Mucosa of descending colon (tissue), 3 donors: Measurements from ENCODE around the gene KNCN. TPM values are rescaled to one million over a fixed set of nuclear protein-coding genes. Genes with fewer than 3 reads are reported as not detected.

ENCODE experiments used
- ATAC-seq: fragments of 200-7000 bp; cut with Tn5 transposase; one replicate; pipeline ENCODE4 v1.9.1; 2020; ENCODE audit warnings: mild to moderate bottlenecking, moderate library complexity
- DNase-seq, 3 donors: peaks; one replicate each; pipeline ENCODE4 v3.0.0-alpha.2; 2020
- H3K36me3 ChIP-seq: fragments of 200-600 bp; one replicate; pipeline ENCODE4 v1.8.0; 2021; ENCODE audit warnings: low read depth, mild to moderate bottlenecking
- H3K4me1 ChIP-seq: fragments of 200-600 bp; one replicate; pipeline ENCODE4 v1.8.0; 2021; ENCODE audit warnings: low read depth, mild to moderate bottlenecking
- H3K4me3 ChIP-seq: fragments of 200-600 bp; one replicate; pipeline ENCODE4 v1.8.0; 2021; ENCODE audit warnings: mild to moderate bottlenecking
- H3K9me3 ChIP-seq: fragments of 200-600 bp; one replicate; pipeline ENCODE4 v1.8.0; 2021; ENCODE audit warnings: mild to moderate bottlenecking
- intact Hi-C, 2 donors: fragments of 100-400 bp; cut with DNase I in 1 of 2; cut with micrococcal nuclease in 1 of 2; formaldehyde crosslinking; loops; one replicate each; pipeline versions ENCODE4 v1.11.0 to v1.11.1; 2022; cut with DNase I, micrococcal nuclease
- total RNA-seq, 3 donors: library from RNA; stranded (reverse); fragmentation: NEBNext Ultra II Directional in 2 of 3; extraction: Animal tissue kit (Norgen Biotek cat#: 25700) in 2 of 3; gene quantifications; one replicate each; pipeline versions ENCODE4 v1.2.1 to v1.2.4, GENCODE V29; 2021 to 2023
- TF ChIP-seq, protein P1 (sequence below): fragments of 200-600 bp; IDR thresholded peaks from one replicate; pipeline ENCODE4 v1.8.0; 2022; ENCODE audit warnings: antibody characterized with exemption, mild to moderate bottlenecking
- donor health status: DM: no; HTN: no; CAD: no; lungs with moderate emphysema.
- donor health status: DM: no; HTN: no; CAD: no.
- donor health status: DM: no; HTN: yes; CAD: no.

Gene KNCN
- total RNA-seq, 3 donors from 2014 or later, result not detected

DNA sequence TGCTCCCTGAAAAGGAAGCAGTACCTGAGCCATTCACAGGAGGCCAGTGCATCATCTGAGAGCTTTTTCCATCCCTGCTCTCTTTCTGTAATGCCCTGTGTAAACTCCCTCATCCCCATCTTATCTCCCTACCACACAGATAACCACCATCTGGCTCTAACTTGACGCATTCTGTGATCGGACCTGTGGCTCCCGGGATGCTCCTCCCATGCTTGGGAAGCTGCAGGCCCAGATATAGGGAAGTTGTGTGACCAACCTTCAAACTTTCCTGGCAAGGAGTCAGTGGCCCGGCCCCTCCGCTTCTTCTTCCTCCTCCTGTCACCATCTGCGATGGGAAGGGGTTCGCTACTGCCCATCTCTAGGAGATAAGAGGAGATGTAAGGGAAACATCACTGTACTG, 31.5 kb upstream of the KNCN start:
- DNase-seq (peak in 1 of 3 donors; percentile 59), ATAC-seq (no peak)
- Histone ChIP-seq H3K36me3 (peaks cover 9% of the 10 kb centered on the region), H3K4me3 (no peak overlapping the region), H3K4me1 (no peaks in the 10 kb centered on the region), H3K9me3 (no peaks in the 10 kb centered on the region)
- intact Hi-C loops, result no loop called here
- TF ChIP-seq, protein P1, sequence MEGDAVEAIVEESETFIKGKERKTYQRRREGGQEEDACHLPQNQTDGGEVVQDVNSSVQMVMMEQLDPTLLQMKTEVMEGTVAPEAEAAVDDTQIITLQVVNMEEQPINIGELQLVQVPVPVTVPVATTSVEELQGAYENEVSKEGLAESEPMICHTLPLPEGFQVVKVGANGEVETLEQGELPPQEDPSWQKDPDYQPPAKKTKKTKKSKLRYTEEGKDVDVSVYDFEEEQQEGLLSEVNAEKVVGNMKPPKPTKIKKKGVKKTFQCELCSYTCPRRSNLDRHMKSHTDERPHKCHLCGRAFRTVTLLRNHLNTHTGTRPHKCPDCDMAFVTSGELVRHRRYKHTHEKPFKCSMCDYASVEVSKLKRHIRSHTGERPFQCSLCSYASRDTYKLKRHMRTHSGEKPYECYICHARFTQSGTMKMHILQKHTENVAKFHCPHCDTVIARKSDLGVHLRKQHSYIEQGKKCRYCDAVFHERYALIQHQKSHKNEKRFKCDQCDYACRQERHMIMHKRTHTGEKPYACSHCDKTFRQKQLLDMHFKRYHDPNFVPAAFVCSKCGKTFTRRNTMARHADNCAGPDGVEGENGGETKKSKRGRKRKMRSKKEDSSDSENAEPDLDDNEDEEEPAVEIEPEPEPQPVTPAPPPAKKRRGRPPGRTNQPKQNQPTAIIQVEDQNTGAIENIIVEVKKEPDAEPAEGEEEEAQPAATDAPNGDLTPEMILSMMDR, result no peak

DNA sequence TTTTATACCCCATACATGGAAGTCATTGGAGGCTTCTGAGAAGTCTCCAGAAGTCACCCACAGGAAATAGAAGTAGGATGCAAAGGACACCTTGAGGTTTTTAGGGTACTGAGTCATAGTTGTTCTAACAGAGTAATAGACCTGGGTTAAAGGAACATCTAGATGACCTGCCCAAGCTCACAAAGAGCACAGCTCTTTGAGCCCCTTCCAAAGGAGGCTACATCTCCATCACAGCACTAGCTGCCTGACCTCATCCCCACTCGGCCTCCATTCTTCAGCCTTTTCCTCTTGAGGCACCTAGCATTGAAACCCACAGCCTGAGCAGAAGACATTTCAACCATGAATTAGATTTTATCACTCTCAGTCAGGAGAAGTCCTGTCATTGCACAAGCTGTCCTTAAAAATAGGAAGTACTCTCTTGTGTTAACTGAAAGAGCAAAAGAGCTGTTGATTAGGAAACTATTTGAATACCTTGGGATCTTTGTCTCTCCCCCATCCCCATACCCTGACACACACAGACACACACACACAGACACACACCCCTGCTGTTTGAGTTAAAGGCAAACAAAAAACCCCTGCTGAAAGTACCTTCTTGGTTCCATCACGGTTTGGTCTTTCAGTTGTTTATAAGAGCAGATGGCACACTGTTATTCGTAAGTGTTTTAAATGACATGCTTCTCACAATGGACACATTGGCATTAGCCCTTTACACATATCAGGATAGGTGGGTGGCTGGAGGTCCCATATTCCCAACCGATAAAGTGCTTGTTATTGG, 30.4 kb upstream of the KNCN start:
- intact Hi-C loops, result no loop called here
- DNase-seq (no peak), ATAC-seq (peak; percentile 49)
- no peaks in the 10 kb centered on the region for H3K4me1 ChIP-seq
- H3K4me3 ChIP-seq, result no peak overlapping the region
- TF ChIP-seq, protein P1, result no peak
- peaks cover 9% of the 10 kb centered on the region for H3K36me3 ChIP-seq
- H3K9me3 ChIP-seq, result no peaks in the 10 kb centered on the region

DNA sequence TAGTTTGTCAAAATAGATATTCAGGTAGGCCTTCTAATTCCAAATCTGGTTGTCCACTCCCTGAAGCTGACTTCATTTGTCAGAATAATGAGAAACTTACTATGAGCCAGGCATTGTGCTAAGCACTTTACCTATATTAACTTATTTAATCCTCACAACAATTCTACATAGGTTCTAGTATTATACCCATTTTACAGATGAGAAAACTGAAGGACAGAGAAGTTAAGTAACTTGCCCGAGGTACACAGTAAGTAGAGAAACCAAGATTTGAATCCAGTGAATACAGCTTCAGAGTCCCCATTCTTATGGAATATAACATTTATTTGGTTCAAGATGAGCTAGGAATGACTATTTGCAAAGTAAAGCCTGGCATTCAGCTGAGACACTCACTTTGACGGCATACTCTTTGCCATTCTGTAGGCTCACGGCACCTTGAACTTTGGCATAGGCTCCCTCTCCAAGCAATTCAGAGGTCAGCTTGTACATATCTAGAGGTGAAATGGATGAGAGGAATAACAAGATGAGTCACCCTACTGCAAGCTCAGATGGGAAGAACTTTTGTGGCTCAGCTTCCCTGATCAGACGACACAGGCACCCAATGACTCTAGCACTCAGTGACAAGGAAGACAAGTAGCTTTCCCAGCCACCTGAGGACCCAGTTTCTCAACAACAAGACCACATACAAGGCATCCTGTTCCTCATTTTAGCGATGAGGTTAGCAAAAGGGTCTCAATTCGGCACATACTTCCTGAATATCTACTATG, 28.9 kb upstream of the KNCN start:
- Histone ChIP-seq H3K4me1 (no peaks in the 10 kb centered on the region), H3K36me3 (peaks cover 9% of the 10 kb centered on the region), H3K9me3 (no peaks in the 10 kb centered on the region), H3K4me3 (no peak overlapping the region)
- TF ChIP-seq, protein P1, result no peak
- DNase-seq (no peak), ATAC-seq (peak; percentile 56)
- intact Hi-C loops, result no loop called here

DNA sequence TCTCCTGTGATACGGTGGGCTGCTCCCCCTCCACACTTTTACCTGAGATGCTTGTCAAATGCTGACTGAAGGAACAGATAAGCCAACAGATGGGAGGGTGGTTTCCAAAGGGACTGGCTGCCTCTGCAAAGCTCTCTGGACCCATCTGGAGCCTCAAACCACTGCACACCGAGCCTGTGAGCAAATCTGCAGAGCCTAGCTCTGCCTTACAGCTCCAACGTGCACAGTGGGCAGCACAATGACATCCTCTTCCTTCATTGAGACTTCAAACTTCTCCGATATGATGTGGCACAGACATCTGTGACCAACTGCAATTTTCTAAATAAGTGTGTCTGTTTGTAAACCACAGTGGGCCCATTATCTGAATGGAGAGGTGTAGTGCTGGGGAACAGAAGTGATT, 26.2 kb upstream of the KNCN start:
- no peaks in the 10 kb centered on the region for H3K4me1 ChIP-seq
- H3K9me3 ChIP-seq, result no peaks in the 10 kb centered on the region
- H3K36me3 ChIP-seq, result peaks cover 9% of the 10 kb centered on the region
- TF ChIP-seq, protein P1, result no peak
- H3K4me3 ChIP-seq, result no peak overlapping the region
- DNase-seq, result no peak
- no peak for ATAC-seq
- intact Hi-C loops, result no loop called here

DNA sequence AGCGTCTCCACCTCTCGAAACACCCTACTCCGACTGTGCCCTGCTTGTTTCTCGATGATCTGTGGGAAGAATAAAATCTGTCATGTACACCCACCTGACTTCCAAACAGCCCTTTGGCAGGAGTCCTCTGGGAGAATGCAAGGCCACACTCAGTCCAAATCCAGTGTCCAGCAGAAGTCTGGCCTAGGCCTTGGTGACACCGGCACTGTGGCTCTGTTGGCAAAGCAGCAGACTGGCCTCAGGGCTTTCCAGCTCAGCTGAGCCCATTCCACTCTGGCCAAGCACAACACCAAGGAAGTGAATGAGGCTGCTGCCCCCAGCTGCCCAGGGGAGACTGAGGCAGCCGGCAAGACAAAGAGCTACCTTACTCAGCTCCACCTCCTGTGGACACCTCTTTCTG, 25.1 kb upstream of the KNCN start:
- ATAC-seq (no peak), DNase-seq (no peak)
- Histone ChIP-seq H3K4me3 (no peak overlapping the region), H3K36me3 (peaks cover 9% of the 10 kb centered on the region), H3K9me3 (no peaks in the 10 kb centered on the region), H3K4me1 (no peaks in the 10 kb centered on the region)
- intact Hi-C loops, result no loop called here
- TF ChIP-seq, protein P1, result no peak
